ENCODE data around the gene PTPRU.

- TF ChIP-seq CTCF (IDR thresholded peaks at IDR 0.05) (no peak), PBX3 (IDR thresholded peaks at IDR 0.05) (no peak), REST (IDR thresholded peaks at IDR 0.05; ENCODE audit: low read depth, low read length) (no peak), ELF1 (IDR thresholded peaks at IDR 0.05) (no peak)
Measured at GRCh38 chr1:29368936-29369932, 132.9 kb downstream of the PTPRU start.

Measured in SK-N-SH (cell line).